ENCODE results near the gene MYLK2. TPM values are rescaled to one million over a fixed set of nuclear protein-coding genes. Genes with fewer than 3 reads are reported as not detected.
A peak's percentile ranks its signal among the peaks of the same experiment; 100 is the strongest.

Gene MYLK2
- total and polyA plus RNA-seq, 7 experiments from 2014 or later: 0.58 TPM; not detected in 6

- Histone ChIP-seq H3K9me3 (ENCODE audit: control insufficient read depth in 2 of 3, low read length in 3 of 3) (no peaks in the 10 kb centered on the region), H3K4me1 (ENCODE audit: control insufficient read depth in 2 of 2, insufficient read depth in 2 of 2, low read length in 2 of 2) (peaks cover 4 to 12% of the 10 kb centered on the region in 2 donors), H3K27me3 (ENCODE audit: control insufficient read depth in 2 of 2, insufficient read depth in 2 of 2, low read length in 2 of 2) (peaks cover 0 to 10% of the 10 kb centered on the region in 2 donors), H3K36me3 (ENCODE audit: control insufficient read depth in 2 of 3, insufficient read depth in 3 of 3, low read length in 3 of 3) (no peaks in the 10 kb centered on the region), H3K4me3 (ENCODE audit: low read length) (no peak overlapping the region), H3K27ac (ENCODE audit: low read depth, low read length) (no peak overlapping the region)
- ChIA-PET POLR2A (interaction anchor here (0.6 kb wide), 1 partner anchor 89 kb away, joined by 3 read pairs; the partner anchor contains the start of gene PDRG1), CTCF (no interaction called here)
- ATAC-seq: no peak
- intact Hi-C loops (cut with micrococcal nuclease): no loop called here
- peaks cover 5 to 22% (median 11%) of the 10 kb centered on the region in 7 donors for H3K4me1 Mint-ChIP-seq
- H3K9me3 Mint-ChIP-seq: peaks cover 0 to 2% (median 0%) of the 10 kb centered on the region in 11 donors
- DNase-seq: no peak
- H3K27me3 Mint-ChIP-seq: peaks cover 17 to 55% (median 31%) of the 10 kb centered on the region in 5 donors
- no peaks in the 10 kb centered on the region for H3K36me3 Mint-ChIP-seq
- H3K27ac Mint-ChIP-seq: peak overlapping the region in 1 of 9 donors; percentile 24
- H3K4me3 Mint-ChIP-seq: peak overlapping the region; percentile 44 to 88 (median 69)
Measured at GRCh38 chr20:31862157-31862470, 43.0 kb downstream of the MYLK2 start.

- H3K4me1 ChIP-seq (ENCODE audit: control insufficient read depth in 2 of 2, insufficient read depth in 2 of 2, low read length in 2 of 2): peaks cover 4 to 12% of the 10 kb centered on the region in 2 donors
- POLR2A ChIA-PET: no interaction called here
- DNase-seq: no peak
- H3K4me3 ChIP-seq (ENCODE audit: low read length): no peak overlapping the region
- no peaks in the 10 kb centered on the region for H3K36me3 Mint-ChIP-seq
- intact Hi-C loops (cut with micrococcal nuclease): no loop called here
- H3K9me3 ChIP-seq (ENCODE audit: control insufficient read depth in 2 of 3, low read length in 3 of 3): no peaks in the 10 kb centered on the region
- H3K27me3 ChIP-seq (ENCODE audit: control insufficient read depth in 2 of 2, insufficient read depth in 2 of 2, low read length in 2 of 2): peaks cover 0 to 10% of the 10 kb centered on the region in 2 donors
- no peak for ATAC-seq
- H3K4me1 Mint-ChIP-seq: peaks cover 5 to 20% (median 11%) of the 10 kb centered on the region in 7 donors
- CTCF ChIA-PET: interaction anchor here (0.6 to 1.6 kb wide), 2 partner anchors 8 to 18 kb away, joined by 5 to 6 read pairs; no protein-coding TSS in a partner anchor
- H3K27ac ChIP-seq (ENCODE audit: low read depth, low read length): no peak overlapping the region
- peak overlapping the region in 6 of 10 donors; percentile 49 to 88 (median 64) for H3K4me3 Mint-ChIP-seq
- no peak overlapping the region for H3K27ac Mint-ChIP-seq
- peaks cover 0 to 2% (median 0%) of the 10 kb centered on the region in 11 donors for H3K9me3 Mint-ChIP-seq
- H3K36me3 ChIP-seq (ENCODE audit: control insufficient read depth in 2 of 3, insufficient read depth in 3 of 3, low read length in 3 of 3): no peaks in the 10 kb centered on the region
- peaks cover 17 to 53% (median 27%) of the 10 kb centered on the region in 5 donors for H3K27me3 Mint-ChIP-seq
Measured at GRCh38 chr20:31862506-31862905, 43.4 kb downstream of the MYLK2 start.

GRCh38 chr20:31863296-31864085, 44.3 kb downstream of the MYLK2 start:
- intact Hi-C loops (cut with micrococcal nuclease): no loop called here
- peak overlapping the region in 1 of 9 donors; percentile 43 for H3K27ac Mint-ChIP-seq
- CTCF ChIA-PET: interaction anchor here (0.6 to 1.6 kb wide), 2 partner anchors 9 to 27 kb away, joined by 3 to 5 read pairs; no protein-coding TSS in a partner anchor

GRCh38 chr20:31864521-31865400, 45.6 kb downstream of the MYLK2 start:
- no peak overlapping the region for H3K27ac ChIP-seq (ENCODE audit: low read depth, low read length)
- Mint-ChIP-seq H3K4me3 (no peak overlapping the region), H3K4me1 (peaks cover 9 to 19% (median 13%) of the 10 kb centered on the region in 7 donors), H3K27ac (no peak overlapping the region), H3K27me3 (peaks cover 12 to 55% (median 25%) of the 10 kb centered on the region in 5 donors), H3K36me3 (peaks cover 0 to 1% (median under 1%) of the 10 kb centered on the region in 5 donors), H3K9me3 (peaks cover 0 to 2% (median 0%) of the 10 kb centered on the region in 11 donors)
- ChIA-PET POLR2A (no interaction called here), CTCF (no interaction called here)
- ATAC-seq: no peak
- intact Hi-C loops (cut with micrococcal nuclease): no loop called here
- peaks cover 4 to 12% of the 10 kb centered on the region in 2 donors for H3K4me1 ChIP-seq (ENCODE audit: control insufficient read depth in 2 of 2, insufficient read depth in 2 of 2, low read length in 2 of 2)
- no peak for DNase-seq
- H3K9me3 ChIP-seq (ENCODE audit: control insufficient read depth in 2 of 3, low read length in 3 of 3): no peaks in the 10 kb centered on the region
- no peaks in the 10 kb centered on the region for H3K36me3 ChIP-seq (ENCODE audit: control insufficient read depth in 2 of 3, insufficient read depth in 3 of 3, low read length in 3 of 3)
- H3K4me3 ChIP-seq (ENCODE audit: low read length): no peak overlapping the region
- peaks cover 5 to 16% of the 10 kb centered on the region in 2 donors for H3K27me3 ChIP-seq (ENCODE audit: control insufficient read depth in 2 of 2, insufficient read depth in 2 of 2, low read length in 2 of 2)

More at GRCh38 chr20:31863296-31864085, 44.3 kb downstream of the MYLK2 start:
- H3K27me3 Mint-ChIP-seq: peaks cover 13 to 55% (median 24%) of the 10 kb centered on the region in 5 donors
- H3K27me3 ChIP-seq (ENCODE audit: control insufficient read depth in 2 of 2, insufficient read depth in 2 of 2, low read length in 2 of 2): peaks cover 0 to 10% of the 10 kb centered on the region in 2 donors
- H3K9me3 ChIP-seq (ENCODE audit: control insufficient read depth in 2 of 3, low read length in 3 of 3): no peaks in the 10 kb centered on the region
- H3K4me1 ChIP-seq (ENCODE audit: control insufficient read depth in 2 of 2, insufficient read depth in 2 of 2, low read length in 2 of 2): peaks cover 4 to 12% of the 10 kb centered on the region in 2 donors
- H3K4me3 Mint-ChIP-seq: no peak overlapping the region
- no peak overlapping the region for H3K27ac ChIP-seq (ENCODE audit: low read depth, low read length)
- POLR2A ChIA-PET: no interaction called here
- peaks cover 0 to 2% (median 0%) of the 10 kb centered on the region in 11 donors for H3K9me3 Mint-ChIP-seq
- H3K36me3 Mint-ChIP-seq: no peaks in the 10 kb centered on the region
- H3K4me1 Mint-ChIP-seq: peaks cover 5 to 15% (median 11%) of the 10 kb centered on the region in 7 donors
- no peak for DNase-seq
- ATAC-seq: no peak
- H3K36me3 ChIP-seq (ENCODE audit: control insufficient read depth in 2 of 3, insufficient read depth in 3 of 3, low read length in 3 of 3): no peaks in the 10 kb centered on the region
- no peak overlapping the region for H3K4me3 ChIP-seq (ENCODE audit: low read length)

GRCh38 chr20:31866221-31866620, 47.1 kb downstream of the MYLK2 start:
- peaks cover 0 to 4% of the 10 kb centered on the region in 2 donors for H3K4me1 ChIP-seq (ENCODE audit: control insufficient read depth in 2 of 2, insufficient read depth in 2 of 2, low read length in 2 of 2)
- Mint-ChIP-seq H3K4me3 (no peak overlapping the region), H3K27me3 (peaks cover 22 to 53% (median 28%) of the 10 kb centered on the region in 5 donors), H3K9me3 (peaks cover 0 to 2% (median 0%) of the 10 kb centered on the region in 11 donors), H3K36me3 (peaks cover 0 to 8% (median 4%) of the 10 kb centered on the region in 5 donors), H3K4me1 (peaks cover 12 to 20% (median 15%) of the 10 kb centered on the region in 7 donors), H3K27ac (no peak overlapping the region)
- H3K36me3 ChIP-seq (ENCODE audit: control insufficient read depth in 2 of 3, insufficient read depth in 3 of 3, low read length in 3 of 3): no peaks in the 10 kb centered on the region
- H3K27me3 ChIP-seq (ENCODE audit: control insufficient read depth in 2 of 2, insufficient read depth in 2 of 2, low read length in 2 of 2): peaks cover 8 to 19% of the 10 kb centered on the region in 2 donors
- ChIA-PET POLR2A (no interaction called here), CTCF (no interaction called here)
- H3K27ac ChIP-seq (ENCODE audit: low read depth, low read length): no peak overlapping the region
- ATAC-seq (no peak), DNase-seq (no peak)
- no peak overlapping the region for H3K4me3 ChIP-seq (ENCODE audit: low read length)
- H3K9me3 ChIP-seq (ENCODE audit: control insufficient read depth in 2 of 3, low read length in 3 of 3): no peaks in the 10 kb centered on the region
- intact Hi-C loops (cut with micrococcal nuclease): no loop called here

GRCh38 chr20:31868853-31869672, 49.9 kb downstream of the MYLK2 start:
- DNase-seq (no peak), ATAC-seq (no peak)
- ChIA-PET POLR2A (interaction anchor here (1.1 kb wide), 1 partner anchor 9 kb away, joined by 3 read pairs; no protein-coding TSS in a partner anchor), CTCF (no interaction called here)
- H3K4me1 ChIP-seq (ENCODE audit: control insufficient read depth in 2 of 2, insufficient read depth in 2 of 2, low read length in 2 of 2): peaks cover 0 to 4% of the 10 kb centered on the region in 2 donors
- Mint-ChIP-seq H3K36me3 (peaks cover 0 to 10% (median 4%) of the 10 kb centered on the region in 5 donors), H3K9me3 (peaks cover 0 to 2% (median 0%) of the 10 kb centered on the region in 11 donors), H3K27ac (no peak overlapping the region), H3K27me3 (peaks cover 39 to 64% (median 42%) of the 10 kb centered on the region in 5 donors), H3K4me1 (peaks cover 10 to 15% (median 13%) of the 10 kb centered on the region in 7 donors), H3K4me3 (peak overlapping the region in 9 of 10 donors; percentile 4 to 99 (median 88))
- no peaks in the 10 kb centered on the region for H3K36me3 ChIP-seq (ENCODE audit: control insufficient read depth in 2 of 3, insufficient read depth in 3 of 3, low read length in 3 of 3)
- intact Hi-C loops (cut with micrococcal nuclease): no loop called here
- peaks cover 11 to 23% of the 10 kb centered on the region in 2 donors for H3K27me3 ChIP-seq (ENCODE audit: control insufficient read depth in 2 of 2, insufficient read depth in 2 of 2, low read length in 2 of 2)
- no peak overlapping the region for H3K27ac ChIP-seq (ENCODE audit: low read depth, low read length)
- no peaks in the 10 kb centered on the region for H3K9me3 ChIP-seq (ENCODE audit: control insufficient read depth in 2 of 3, low read length in 3 of 3)
- H3K4me3 ChIP-seq (ENCODE audit: low read length): no peak overlapping the region

Data from naive thymus-derived CD4-positive, alpha-beta T cell (primary cell).